Hindlimb muscle (tissue), 1 donor: ENCODE measurements around the gene ZNF366. TPM values are rescaled to one million over a fixed set of nuclear protein-coding genes. Genes with fewer than 3 reads are reported as not detected.

Source experiments
- DNase-seq: peaks from one replicate; pipeline ENCODE4 v3.0.0-alpha.2; 2013
- polyA plus RNA-seq: library from polyadenylated mRNA; unstranded; fragments of 120-200 nt; gene quantifications from one replicate; pipeline ENCODE4 v1.2.1, GENCODE V29; 2013; ENCODE audit not compliant: insufficient read length

ZNF366 gene
- polyA plus RNA-seq, 1 donor = 4.0 TPM

GRCh38 chr5:72464071-72464470 is 43.1 kb downstream of the ZNF366 start:
- DNase-seq = no peak

GRCh38 chr5:72463449-72464052 is 43.7 kb downstream of the ZNF366 start:
- no peak for DNase-seq

- no peak for DNase-seq
Observed at GRCh38 chr5:72460413-72460812, 46.8 kb downstream of the ZNF366 start.

GRCh38 chr5:72459913-72460312 is 47.3 kb downstream of the ZNF366 start:
- DNase-seq = no peak

GRCh38 chr5:72459089-72459661 is 48.0 kb downstream of the ZNF366 start:
- DNase-seq = no peak

- no peak for DNase-seq
Observed at GRCh38 chr5:72458407-72458806, 48.8 kb downstream of the ZNF366 start.

GRCh38 chr5:72457491-72457890 is 49.7 kb downstream of the ZNF366 start:
- DNase-seq = no peak

GRCh38 chr5:72456391-72457074 is 50.7 kb downstream of the ZNF366 start:
- no peak for DNase-seq

- DNase-seq = no peak
Observed at GRCh38 chr5:72455476-72455875, 51.7 kb downstream of the ZNF366 start.

GRCh38 chr5:72454996-72455395 is 52.2 kb downstream of the ZNF366 start:
- DNase-seq = no peak

- no peak for DNase-seq
Observed at GRCh38 chr5:72453246-72453775, 53.9 kb downstream of the ZNF366 start.

GRCh38 chr5:72452515-72453245 is 54.5 kb downstream of the ZNF366 start:
- peak; percentile 95 for DNase-seq

- DNase-seq = peak; percentile 92
Observed at GRCh38 chr5:72451741-72452505, 55.3 kb downstream of the ZNF366 start.

GRCh38 chr5:72448368-72448767 is 58.8 kb downstream of the ZNF366 start:
- no peak for DNase-seq

GRCh38 chr5:72447751-72448150 is 59.5 kb downstream of the ZNF366 start:
- no peak for DNase-seq

GRCh38 chr5:72445969-72446368 is 61.2 kb downstream of the ZNF366 start:
- DNase-seq = no peak

GRCh38 chr5:72443883-72444282 is 63.3 kb downstream of the ZNF366 start:
- DNase-seq = no peak

GRCh38 chr5:72441862-72442540 is 65.2 kb downstream of the ZNF366 start:
- DNase-seq = no peak

GRCh38 chr5:72441094-72441723 is 66.0 kb downstream of the ZNF366 start:
- DNase-seq = no peak

- no peak for DNase-seq
Observed at GRCh38 chr5:72440207-72440638, 67.0 kb downstream of the ZNF366 start.

GRCh38 chr5:72439192-72439591 is 68.0 kb downstream of the ZNF366 start:
- no peak for DNase-seq
